Measurements from ENCODE around the gene BICRA. TPM values are rescaled to one million over a fixed set of nuclear protein-coding genes. Genes with fewer than 3 reads are reported as not detected.

Gene BICRA
- total and polyA plus RNA-seq, 9 of the 15 experiments (the other 6 are each of a cell fraction or from before 2014, with no cell fraction given) = 0.01 to 8.8 (median 1.2) TPM

DNA sequence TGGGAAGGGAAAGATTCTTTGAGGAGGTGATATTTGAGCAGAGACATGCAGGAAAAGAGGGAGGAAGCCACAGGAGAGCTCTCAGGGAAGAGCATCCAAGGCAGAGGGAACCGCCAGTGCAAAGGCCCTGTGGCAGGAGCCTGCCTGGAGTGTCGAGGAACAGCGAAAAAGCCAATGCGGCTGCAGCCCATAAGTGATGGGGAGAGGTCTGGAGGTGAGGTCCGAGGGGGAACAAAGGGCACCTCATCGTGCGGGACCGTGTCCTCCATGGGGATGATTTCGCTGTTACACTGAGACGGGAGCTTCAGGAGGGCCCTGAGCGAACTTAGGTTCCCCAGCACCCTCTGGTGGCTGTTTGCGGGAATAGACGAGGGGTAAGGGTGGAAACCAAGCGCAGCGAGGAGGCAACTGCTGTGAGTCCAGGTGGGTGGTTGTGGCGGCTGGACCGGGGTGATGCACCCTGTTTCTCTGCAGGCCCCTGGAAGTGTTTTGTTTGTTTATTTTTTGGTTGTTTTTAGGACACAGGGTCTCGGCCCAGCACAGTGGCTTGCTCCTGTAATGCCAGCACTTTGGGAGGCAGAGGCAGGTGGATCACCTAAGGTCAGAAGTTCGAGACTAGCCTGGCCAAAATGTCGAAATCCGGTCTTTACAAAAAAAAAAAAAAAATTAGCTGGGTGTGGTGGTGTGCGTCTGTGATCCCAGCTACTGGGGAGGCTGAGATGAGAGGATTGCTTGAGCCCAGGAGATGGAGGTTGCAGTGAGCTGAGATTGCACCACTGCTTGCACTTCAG lies 98.4 kb downstream of the BICRA start (continued):
- TF ChIP-seq, protein P1, sequence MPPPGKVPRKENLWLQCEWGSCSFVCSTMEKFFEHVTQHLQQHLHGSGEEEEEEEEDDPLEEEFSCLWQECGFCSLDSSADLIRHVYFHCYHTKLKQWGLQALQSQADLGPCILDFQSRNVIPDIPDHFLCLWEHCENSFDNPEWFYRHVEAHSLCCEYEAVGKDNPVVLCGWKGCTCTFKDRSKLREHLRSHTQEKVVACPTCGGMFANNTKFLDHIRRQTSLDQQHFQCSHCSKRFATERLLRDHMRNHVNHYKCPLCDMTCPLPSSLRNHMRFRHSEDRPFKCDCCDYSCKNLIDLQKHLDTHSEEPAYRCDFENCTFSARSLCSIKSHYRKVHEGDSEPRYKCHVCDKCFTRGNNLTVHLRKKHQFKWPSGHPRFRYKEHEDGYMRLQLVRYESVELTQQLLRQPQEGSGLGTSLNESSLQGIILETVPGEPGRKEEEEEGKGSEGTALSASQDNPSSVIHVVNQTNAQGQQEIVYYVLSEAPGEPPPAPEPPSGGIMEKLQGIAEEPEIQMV (tag; conservative IDR thresholded peaks at IDR 0.05; ENCODE audit: low read depth) = no peak
- no peak for TF ChIP-seq ZNF3 (CRISPR knock-in tag; IDR thresholded peaks at IDR 0.05)
- no peak for TF ChIP-seq NONO (IDR thresholded peaks at IDR 0.05; ENCODE audit: low read depth in 2 of 2, low read length in 1 of 2)
- TF ChIP-seq BRD9 (IDR thresholded peaks at IDR 0.05; ENCODE audit: low read depth, partially characterized antibody) = no peak
- TF ChIP-seq ZNF347 (CRISPR knock-in tag; IDR thresholded peaks at IDR 0.05; ENCODE audit: low read depth) = no peak
- no peak for TF ChIP-seq PHTF2 (CRISPR knock-in tag; IDR thresholded peaks at IDR 0.05)
- no peak for TF ChIP-seq ZNF165 (CRISPR knock-in tag; IDR thresholded peaks at IDR 0.05; ENCODE audit: borderline replicate concordance)
- TF ChIP-seq ETV1 (tag; conservative IDR thresholded peaks at IDR 0.05; ENCODE audit: low read depth) = 0 out of 2 replicates have a peak, but pooled peaks have one; percentile 11
- no peak for TF ChIP-seq TRIM28 (IDR thresholded peaks at IDR 0.05)
- TF ChIP-seq, protein P2, sequence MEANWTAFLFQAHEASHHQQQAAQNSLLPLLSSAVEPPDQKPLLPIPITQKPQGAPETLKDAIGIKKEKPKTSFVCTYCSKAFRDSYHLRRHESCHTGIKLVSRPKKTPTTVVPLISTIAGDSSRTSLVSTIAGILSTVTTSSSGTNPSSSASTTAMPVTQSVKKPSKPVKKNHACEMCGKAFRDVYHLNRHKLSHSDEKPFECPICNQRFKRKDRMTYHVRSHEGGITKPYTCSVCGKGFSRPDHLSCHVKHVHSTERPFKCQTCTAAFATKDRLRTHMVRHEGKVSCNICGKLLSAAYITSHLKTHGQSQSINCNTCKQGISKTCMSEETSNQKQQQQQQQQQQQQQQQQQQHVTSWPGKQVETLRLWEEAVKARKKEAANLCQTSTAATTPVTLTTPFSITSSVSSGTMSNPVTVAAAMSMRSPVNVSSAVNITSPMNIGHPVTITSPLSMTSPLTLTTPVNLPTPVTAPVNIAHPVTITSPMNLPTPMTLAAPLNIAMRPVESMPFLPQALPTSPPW (CRISPR knock-in tag; IDR thresholded peaks at IDR 0.05) = no peak
- TF ChIP-seq, protein P3, sequence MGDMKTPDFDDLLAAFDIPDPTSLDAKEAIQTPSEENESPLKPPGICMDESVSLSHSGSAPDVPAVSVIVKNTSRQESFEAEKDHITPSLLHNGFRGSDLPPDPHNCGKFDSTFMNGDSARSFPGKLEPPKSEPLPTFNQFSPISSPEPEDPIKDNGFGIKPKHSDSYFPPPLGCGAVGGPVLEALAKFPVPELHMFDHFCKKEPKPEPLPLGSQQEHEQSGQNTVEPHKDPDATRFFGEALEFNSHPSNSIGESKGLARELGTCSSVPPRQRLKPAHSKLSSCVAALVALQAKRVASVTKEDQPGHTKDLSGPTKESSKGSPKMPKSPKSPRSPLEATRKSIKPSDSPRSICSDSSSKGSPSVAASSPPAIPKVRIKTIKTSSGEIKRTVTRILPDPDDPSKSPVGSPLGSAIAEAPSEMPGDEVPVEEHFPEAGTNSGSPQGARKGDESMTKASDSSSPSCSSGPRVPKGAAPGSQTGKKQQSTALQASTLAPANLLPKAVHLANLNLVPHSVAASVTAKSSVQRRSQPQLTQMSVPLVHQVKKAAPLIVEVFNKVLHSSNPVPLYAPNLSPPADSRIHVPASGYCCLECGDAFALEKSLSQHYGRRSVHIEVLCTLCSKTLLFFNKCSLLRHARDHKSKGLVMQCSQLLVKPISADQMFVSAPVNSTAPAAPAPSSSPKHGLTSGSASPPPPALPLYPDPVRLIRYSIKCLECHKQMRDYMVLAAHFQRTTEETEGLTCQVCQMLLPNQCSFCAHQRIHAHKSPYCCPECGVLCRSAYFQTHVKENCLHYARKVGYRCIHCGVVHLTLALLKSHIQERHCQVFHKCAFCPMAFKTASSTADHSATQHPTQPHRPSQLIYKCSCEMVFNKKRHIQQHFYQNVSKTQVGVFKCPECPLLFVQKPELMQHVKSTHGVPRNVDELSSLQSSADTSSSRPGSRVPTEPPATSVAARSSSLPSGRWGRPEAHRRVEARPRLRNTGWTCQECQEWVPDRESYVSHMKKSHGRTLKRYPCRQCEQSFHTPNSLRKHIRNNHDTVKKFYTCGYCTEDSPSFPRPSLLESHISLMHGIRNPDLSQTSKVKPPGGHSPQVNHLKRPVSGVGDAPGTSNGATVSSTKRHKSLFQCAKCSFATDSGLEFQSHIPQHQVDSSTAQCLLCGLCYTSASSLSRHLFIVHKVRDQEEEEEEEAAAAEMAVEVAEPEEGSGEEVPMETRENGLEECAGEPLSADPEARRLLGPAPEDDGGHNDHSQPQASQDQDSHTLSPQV (IDR thresholded peaks at IDR 0.05) = no peak
- TF ChIP-seq, protein P4, sequence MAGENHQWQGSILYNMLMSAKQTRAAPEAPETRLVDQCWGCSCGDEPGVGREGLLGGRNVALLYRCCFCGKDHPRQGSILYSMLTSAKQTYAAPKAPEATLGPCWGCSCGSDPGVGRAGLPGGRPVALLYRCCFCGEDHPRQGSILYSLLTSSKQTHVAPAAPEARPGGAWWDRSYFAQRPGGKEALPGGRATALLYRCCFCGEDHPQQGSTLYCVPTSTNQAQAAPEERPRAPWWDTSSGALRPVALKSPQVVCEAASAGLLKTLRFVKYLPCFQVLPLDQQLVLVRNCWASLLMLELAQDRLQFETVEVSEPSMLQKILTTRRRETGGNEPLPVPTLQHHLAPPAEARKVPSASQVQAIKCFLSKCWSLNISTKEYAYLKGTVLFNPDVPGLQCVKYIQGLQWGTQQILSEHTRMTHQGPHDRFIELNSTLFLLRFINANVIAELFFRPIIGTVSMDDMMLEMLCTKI (IDR thresholded peaks at IDR 0.05; ENCODE audit: partially characterized antibody) = no peak
- no peak for TF ChIP-seq CBFA2T2 (conservative IDR thresholded peaks at IDR 0.05)
- TF ChIP-seq ZNF282 (CRISPR knock-in tag; IDR thresholded peaks at IDR 0.05) = no peak
- no peak for TF ChIP-seq U2AF1 (optimal IDR thresholded peaks at IDR 0.05; ENCODE audit: low read depth, low read length)
- TF ChIP-seq, protein P5, sequence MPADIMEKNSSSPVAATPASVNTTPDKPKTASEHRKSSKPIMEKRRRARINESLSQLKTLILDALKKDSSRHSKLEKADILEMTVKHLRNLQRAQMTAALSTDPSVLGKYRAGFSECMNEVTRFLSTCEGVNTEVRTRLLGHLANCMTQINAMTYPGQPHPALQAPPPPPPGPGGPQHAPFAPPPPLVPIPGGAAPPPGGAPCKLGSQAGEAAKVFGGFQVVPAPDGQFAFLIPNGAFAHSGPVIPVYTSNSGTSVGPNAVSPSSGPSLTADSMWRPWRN (IDR thresholded peaks at IDR 0.05; ENCODE audit: low read depth) = no peak
- TF ChIP-seq JUND (IDR thresholded peaks at IDR 0.05; ENCODE audit: borderline replicate concordance, low read depth, low read length) = peak; percentile 37; the same call in 1 of the 2 replicates
- no peak for TF ChIP-seq JUND (tag; IDR thresholded peaks at IDR 0.05; ENCODE audit: borderline replicate concordance, low read depth, low read length)

Measured in K562 (cell line).